Stimulated activated CD4-positive, alpha-beta T cell treated with anti-CD3 and anti-CD28 coated beads, Interleukin-15, amount 100 ng/mL, for 1 hour (primary cell): ENCODE results near the gene NSDHL.
"Not testable (repeated sequence)": the region's sequence is repeated elsewhere in the genome, so short reads cannot be mapped to it uniquely, and the experiment has no call there.

Experiments
- DNase-seq, 2 donors: peaks; one replicate each; pipeline ENCODE4 v3.0.0-alpha.2; 2020; ENCODE audit warnings: low read depth in 1 of 2, low spot score in 1 of 2

NSDHL gene

GRCh38 chrX:152830312-152831305 is at the start of gene NSDHL, which contains the start of gene CETN2:
Gene NSDHL (plus strand): TSS chrX:152831063. CDS start chrX:152846325, 15,262 bp downstream.
Gene CETN2 (minus strand): TSS chrX:152830757. CDS start chrX:152830710, 47 bp downstream.
- peak; percentile 86 to 87 for DNase-seq

GRCh38 chrX:152787062-152787461 is 43.8 kb upstream of the NSDHL start:
- DNase-seq = not testable (repeated sequence)

- DNase-seq = no peak
These were observed 31.9 kb upstream of the NSDHL start for GRCh38 chrX:152798945-152799344.

GRCh38 chrX:152806035-152806434 is 24.8 kb upstream of the NSDHL start:
- no peak for DNase-seq

GRCh38 chrX:152810403-152810802 is 20.5 kb upstream of the NSDHL start:
- no peak for DNase-seq

GRCh38 chrX:152813206-152813605 is 17.7 kb upstream of the NSDHL start:
- no peak for DNase-seq

- DNase-seq = no peak
These were observed 16.8 kb upstream of the NSDHL start for GRCh38 chrX:152814048-152814447.

DNA sequence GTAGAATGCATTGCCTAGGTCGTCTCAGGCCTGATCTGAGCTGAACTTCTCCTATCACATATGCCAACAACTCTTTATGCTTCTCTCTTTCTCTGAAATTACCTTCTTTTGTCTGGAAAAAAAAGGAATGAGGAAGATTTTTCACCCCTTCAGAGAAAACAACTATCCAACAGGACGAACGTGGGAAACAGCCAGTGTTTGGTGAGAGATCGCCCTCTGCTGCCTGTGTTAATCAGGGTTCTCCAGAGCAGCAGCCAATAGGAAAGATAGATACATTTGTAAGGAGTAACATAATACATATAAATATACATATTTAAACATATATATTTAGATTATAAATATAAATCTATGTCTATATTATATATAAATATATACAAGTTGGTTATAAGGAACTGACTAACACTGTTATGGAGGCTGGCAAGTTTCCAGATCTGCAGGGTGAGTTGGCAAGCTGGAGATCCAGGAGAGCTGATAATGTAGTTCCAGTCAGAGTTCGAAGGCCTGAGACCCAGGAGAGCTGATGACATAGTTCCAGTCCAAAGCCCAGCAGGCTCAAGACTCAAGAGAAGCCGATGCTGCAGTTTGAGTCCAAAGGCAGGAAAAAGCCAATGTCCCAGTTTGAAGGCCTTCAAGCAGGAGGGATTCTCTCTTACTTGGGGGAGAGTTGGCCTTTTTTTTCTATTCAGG is 13.6 kb upstream of the NSDHL start:
- no peak for DNase-seq

DNA sequence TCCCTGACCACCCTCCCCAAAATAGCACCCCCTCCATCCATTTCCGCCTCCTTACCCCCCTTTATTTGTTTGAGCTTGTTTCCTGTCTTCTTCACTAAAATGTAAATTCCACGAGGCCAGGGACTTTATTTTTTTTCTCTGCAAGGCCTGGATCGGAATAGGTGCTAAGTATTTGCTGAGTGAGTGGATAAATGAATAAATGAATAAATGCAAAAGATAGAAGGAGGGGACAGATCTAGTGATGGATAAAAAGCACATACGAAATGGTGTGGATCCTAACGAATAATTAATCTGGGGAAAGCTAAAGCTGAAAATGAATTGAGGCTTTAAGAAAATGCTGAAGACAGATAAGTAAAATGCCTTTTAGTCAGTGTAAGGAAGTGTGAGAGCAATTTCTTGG is 12.5 kb upstream of the NSDHL start:
- no peak for DNase-seq

DNA sequence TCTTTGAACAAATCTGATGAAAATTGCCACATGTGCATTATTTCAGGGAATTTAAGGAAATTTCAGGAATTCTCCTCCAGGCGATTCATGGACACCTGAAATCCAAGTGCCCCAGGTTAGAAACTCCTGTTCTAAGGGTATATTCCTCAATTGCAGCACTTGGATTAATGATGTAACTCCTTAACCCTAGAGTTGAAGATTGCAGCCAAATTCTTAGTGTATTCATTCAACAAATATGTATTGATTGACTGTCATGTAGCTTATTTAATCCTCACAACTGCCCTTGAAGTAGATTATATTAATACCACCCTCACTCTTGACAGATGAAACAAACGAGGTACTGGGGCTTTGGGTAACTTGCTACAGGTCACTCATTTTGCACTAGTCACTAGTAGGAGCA is 11.6 kb upstream of the NSDHL start:
- no peak for DNase-seq

DNA sequence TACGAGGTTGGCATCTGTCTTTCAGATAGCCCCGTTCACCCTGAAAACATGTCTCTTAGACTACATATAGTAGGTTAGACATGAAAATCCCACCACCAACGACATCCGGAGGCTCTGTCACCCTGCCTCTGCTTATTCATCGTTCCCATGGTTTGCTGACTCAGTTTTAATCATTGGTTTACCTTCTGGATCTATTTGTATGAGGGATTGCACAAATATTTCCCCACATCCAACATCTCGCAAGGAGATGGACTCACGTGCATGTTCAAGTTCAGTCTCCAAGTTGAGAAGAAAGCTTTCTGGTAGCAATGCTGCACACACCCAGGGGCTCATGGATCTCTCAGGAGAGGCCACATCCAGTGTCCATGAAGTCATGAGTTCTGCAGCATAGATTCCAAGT is 11.1 kb upstream of the NSDHL start:
- no peak for DNase-seq

- DNase-seq = no peak
These were observed 9.6 kb upstream of the NSDHL start for GRCh38 chrX:152821145-152821765.

DNA sequence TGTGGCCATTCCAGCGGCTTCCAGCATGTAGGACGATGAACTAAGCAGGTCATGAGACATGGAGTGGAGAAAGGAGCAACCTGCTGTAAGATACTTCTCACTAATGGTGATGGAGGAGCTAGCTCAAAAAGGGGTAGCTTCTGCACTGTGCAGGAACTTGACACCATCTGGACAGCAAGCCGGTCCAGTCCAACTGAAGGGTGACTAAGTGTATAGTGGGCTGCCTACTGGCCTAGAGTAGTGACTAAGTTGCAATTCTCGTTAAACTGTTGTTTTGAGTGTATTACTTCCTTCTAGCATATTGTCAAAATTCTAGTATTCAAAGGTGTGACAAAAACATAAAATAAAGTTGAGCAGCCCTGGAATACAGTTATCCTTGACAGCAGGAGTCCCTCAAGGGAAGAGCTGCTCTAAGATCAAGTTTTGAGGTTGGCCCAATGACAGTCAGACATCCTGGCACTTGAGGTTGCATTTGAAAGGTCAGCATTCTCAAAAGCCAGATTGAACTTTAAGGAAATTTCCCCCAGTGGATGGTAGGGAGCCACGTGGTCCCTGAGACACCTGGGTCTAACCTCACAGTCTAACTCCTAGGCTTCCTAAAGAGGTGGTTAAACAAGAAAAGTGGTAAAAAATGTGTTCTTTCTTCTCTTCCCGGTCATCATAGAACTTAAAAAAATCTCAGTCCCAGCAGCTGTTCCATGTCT is 8.3 kb upstream of the NSDHL start:
- DNase-seq = no peak

- DNase-seq = no peak
These were observed 7.2 kb upstream of the NSDHL start for GRCh38 chrX:152823657-152824056.

- DNase-seq = no peak
These were observed 6.0 kb upstream of the NSDHL start for GRCh38 chrX:152824841-152825374.

DNA sequence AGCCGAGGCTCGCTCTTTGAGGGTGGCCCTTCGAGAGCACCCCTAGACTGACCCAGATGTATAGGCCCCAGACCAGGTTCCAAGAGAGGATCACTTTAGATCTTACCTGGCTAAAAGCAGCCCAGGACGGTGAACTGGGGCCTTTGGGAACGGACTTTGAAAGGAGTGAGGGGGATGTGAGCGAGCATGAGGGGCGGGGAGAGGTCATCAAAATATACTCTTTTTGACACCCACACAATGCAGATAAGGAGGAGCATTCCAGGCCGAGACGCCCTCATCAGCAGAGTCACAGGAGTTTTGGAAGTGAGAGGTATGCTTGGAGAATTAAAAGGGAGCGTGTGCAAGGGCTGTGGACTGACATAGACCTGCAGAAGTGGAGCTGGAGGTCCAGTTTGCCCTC is 528 bp downstream of the NSDHL start:
- DNase-seq = no peak

- no peak for DNase-seq
These were observed 1.7 kb downstream of the NSDHL start for GRCh38 chrX:152832520-152832919.

- no peak for DNase-seq
These were observed 2.5 kb downstream of the NSDHL start for GRCh38 chrX:152833378-152833777.

- DNase-seq = not testable (repeated sequence)
These were observed 4.6 kb downstream of the NSDHL start for GRCh38 chrX:152835470-152835869.

GRCh38 chrX:152842772-152843338 is 12.0 kb downstream of the NSDHL start:
- no peak for DNase-seq
